ENCODE data around the gene P2RY8.
"Not testable (repeated sequence)": the region's sequence is repeated elsewhere in the genome, so short reads cannot be mapped to it uniquely, and the experiment has no call there.

P2RY8 gene

DNA sequence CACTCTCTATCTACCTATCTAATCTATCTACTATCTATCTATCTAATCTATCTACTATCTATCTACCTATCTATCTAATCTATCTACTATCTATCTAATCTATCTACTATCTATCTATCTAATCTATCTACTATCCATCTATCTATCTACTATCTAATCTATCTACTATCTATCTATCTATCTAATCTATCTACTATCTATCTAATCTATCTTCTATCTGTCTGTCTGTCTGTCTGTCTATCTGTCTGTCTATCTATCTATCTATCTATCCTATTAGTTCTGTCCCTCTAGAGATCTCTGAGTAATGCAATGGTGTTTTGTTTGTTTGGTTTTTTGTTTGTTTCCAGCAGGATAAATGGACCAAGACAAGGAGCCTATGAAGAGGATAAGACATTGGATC is 74.9 kb downstream of the P2RY8 start:
- DNase-seq, result no peak

DNA sequence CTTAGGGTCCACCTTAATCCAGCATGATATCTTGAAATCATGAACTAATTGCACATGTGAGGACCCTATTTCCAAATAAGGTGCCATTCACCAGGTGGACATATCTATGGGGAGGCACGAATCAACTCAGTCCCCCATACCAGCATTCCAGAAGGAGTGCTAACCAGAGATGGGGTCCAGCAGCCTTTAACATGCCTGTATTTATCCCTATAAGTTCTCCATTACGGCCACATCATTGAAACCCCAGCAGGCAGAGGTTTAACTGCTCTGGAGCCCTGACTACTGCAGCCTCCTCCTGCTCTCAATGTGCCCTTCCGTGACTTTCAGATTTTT is 81.1 kb downstream of the P2RY8 start:
- no peak for DNase-seq

DNA sequence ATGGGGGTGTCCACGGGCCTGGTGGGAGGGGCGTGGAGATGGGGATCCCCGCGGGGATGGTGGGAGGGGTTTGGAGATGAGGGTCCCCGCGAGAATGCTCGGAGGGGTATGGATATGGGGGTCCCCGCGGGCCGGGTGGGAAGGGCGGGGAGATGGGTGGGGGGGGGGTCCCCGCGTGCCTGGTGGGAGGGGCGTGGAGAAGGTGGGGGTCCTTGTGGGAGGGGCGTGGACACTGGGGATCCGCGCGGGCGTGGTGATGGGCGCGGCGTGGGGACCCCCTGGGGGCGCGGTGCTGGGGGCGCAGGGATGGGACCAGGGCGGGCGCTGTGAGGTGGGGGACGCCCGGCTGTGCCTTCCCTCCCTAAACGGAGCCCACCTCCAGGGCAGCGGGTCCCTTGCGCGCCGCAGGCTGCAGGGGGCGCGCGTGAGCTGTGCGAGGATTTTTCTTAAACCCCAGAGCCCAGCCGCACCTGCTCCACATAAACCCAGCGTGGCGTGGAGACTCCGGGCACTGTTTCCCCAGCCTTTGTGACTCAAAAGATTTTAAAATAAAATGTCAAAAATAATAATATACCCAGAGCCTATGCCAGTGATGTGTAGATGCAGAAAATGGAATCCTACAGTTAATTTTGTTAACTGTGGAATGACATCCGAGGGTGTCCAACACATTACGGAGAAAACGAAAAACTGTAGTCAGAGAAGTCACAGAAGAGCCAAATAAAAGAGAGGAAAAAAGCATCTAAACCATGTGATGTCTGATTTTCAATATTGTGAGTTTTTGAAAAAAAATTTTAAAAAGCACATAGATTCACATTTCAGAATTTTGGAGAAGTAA is 82.8 kb downstream of the P2RY8 start:
- DNase-seq, result no peak

DNA sequence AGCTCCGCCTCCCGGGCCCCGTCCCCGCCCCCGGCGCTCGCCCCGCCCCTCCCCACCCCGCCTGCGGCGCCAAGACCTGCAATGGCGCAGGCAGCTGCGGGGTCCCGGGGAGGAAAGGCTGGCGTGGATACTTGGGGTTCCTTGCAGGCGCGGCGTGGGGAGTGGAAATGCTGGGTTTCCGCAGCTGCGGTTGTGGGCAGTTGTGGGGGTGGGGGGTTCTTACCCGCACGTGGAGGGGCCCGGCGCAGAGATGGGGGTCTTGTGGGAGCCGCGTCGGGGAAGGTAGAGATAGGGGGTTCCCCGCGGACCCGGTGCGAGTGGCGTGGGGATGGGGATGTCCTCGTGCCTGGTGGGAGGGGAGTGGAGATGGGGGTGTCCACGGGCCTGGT is 83.6 kb downstream of the P2RY8 start:
- no peak for DNase-seq

DNA sequence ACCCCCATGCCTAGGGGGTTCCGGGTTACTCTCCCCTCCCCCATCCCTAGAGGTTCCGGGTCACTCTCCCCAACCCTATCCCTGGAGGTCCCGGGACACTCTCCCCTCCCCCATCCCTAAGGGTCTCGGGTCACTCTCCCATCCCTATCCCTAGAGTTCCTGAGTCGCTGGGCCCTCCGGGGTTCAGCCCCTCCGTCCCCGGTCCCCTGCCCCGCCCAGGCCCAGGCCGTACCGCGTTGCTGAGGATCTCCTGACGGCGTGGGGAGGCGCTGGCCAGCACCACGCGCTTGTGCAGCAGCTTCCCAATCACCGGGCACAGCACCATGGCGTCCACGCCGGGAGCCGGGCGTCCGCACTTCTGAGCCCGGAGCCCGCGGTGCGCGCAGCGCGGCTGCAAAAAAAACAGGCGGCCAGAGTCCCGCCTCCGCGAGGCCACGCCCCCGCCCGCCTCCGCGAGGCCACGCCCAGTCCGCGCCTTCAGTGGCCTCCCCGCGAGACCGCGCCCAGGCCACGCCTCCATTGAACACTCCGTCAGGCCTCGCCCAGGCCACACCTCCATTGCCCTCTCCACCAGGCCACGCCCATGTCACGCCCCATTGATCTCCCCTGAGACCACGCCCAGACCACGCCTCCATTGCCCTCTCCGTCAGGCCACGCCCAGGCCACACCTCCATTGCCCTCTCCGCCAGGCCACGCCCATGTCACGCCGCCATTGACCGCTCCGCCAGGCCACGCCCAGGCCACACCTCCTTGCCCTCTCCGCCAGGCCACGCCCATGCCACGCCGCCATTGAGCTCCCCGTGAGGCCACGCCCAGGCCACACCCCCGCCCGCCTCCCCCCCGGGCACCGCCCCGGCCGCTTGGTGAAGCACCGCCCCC is 84.2 kb downstream of the P2RY8 start, which contains the start of gene ASMTL:
ASMTL (minus strand) TSS at position 394 of the 879 bp plus-strand sequence; CDS start at position 325, 69 bp downstream.
- no peak for DNase-seq

DNA sequence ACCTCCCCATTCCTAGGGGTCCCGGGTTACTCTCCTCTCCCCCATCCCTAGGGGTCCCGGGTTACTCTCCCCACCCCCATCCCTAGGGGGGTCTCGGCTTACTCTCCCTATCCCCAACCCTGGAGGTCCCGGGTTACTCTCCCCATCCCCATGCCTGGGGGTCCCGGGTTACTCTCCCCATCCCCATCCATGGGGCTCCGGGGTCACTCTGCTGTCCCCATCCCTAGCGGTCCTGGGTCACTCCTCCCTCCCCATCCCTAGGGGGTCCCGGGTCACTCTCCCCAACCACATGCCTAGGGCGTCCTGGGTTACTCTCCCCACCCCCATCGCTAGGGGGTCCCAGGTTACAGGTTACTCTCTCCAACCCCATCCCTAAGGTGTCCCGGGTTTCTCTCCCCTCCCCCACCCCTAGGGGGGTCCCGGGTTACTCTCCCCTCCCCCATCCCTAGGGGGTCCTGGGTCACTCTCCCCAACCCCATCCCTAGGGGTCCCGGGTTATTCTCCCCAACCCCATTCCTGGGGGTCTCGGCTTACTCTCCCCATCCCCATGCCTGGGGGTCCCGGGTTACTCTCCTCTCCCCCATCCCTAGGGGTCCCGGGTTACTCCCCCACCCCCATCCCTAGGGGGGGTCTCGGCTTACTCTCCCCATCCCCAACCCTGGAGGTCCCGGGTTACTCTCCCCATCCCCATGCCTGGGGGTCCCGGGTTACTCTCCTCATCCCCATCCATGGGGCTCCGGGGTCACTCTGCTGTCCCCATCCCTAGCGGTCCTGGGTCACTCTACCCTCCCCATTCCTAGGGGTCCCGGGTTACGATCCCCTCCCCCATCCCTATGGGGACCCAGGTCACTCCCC is 85.1 kb downstream of the P2RY8 start:
- DNase-seq, result no peak

DNA sequence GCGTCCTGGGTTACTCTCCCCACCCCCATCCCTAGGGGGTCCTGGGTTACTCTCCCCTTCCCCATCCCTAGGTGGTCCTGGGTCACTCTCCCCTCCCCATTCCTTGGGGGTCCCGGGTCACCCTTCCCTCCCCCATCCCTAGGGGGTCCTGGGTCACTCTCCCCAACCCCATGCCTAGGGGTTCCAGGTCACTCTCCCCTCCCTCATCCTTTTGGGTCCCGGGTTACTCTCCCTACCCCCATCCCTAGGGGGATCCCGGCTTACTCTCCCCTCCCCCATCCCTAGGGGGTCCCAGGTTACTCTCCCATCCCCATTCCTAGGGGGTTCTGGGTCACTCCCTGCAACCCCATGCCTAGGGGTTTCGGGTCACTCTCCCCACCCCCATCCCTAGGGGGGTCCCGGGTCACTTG is 85.7 kb downstream of the P2RY8 start:
- DNase-seq, result no peak

DNA sequence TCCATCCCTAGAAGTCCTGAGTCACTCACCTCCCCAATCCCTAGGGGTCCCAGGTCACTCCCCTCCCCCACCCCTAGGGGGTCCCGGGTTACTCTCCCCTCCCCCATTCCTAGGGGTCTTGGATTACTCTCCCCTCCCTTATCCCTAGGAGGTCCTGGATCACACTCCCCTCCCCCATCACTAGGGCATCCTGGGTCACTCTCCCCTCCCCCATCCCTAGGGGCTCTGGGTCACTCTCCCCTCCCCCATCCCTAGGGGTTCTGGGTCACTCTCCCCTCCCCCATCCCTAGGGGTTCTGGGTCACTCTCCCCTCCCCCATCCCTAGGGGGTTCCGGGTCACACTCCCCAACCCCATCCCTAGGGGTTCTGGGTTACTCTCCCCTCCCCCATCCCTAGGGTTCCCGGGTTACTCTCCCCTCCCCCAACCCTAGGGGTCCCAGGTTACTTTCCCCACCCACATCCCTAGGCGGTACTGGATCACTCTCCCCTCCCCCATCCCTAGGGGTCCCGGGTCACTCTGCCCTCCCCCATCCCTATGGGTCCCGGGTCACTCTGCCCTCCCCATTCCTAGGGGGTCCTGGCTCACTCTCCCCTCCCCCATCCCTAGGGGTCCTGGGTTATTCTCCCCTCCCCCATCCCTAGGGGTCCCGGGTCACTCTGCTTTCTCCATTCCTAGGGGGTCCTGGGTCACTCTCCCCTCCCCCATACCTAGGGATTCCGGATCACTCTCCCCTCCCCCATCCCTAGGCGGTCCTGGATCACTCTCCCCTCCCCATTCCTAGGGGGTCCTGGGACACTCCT is 86.4 kb downstream of the P2RY8 start:
- no peak for DNase-seq

DNA sequence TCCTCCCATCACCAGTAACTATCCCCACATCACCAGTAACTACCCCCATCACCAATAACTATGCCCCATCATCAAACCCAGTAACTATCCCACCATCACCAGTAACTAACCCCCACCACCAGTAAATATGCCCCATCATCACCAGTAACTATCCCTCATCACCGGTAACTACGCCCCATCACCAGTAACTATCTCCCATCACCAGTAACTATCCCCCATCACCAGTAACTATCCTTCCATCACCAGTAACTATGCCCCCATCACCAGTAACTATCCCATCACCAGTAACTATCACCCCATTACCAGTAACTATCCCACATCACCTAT is 87.2 kb downstream of the P2RY8 start:
- DNase-seq, result no peak

DNA sequence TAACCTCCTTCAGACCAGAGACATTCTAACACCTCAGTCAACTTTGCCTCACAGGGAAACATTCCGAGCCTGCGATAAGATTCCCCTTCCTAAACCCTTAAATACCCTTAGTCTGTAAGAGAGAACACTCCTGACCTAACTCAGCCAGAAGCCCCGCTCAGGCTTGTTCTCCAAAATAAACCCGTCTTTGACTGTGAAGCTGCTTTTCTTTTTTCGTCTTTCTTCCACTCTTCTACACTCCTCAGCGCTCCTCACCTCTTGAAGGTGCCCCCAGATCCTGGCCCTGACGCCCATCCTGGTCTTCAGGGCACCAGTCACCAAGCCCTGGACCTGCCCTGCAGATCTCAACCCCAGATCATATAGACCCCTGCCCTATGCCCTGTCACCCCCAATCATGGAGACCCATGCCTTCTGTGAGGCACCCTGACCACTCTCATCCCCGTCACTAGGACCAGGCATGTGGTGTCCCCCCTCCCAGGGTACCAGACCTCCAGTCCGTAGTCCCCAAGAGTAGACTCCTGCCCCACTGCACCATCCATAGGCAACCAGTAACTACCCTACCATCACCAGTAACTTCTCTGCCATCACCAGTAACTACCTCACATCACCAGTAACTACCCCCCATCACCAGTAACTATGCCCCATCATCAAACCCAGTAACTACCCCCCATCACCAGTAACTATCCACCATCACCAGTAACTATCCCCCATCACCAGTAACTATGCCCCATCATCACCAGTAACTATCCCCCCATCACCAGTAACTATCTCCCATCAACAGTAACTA is 87.8 kb downstream of the P2RY8 start:
- no peak for DNase-seq

DNA sequence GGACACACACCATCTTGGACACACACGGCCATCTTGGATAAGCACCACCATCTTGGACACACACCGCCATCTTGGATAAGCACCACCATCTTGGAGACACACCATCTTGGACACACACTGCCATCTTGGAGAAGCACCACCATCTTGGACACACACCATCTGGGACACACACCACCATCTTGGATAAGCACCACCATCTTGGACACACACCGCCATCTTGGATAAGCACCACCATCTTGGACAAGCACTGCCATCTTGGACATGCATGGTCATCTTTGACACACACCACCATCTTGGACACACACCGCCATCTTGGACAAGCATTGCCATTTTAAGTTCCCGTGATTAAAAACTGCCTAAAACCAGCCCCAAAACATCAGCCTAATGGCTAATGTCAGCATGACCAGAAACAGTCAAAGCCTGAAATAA is 88.4 kb downstream of the P2RY8 start:
- not testable (repeated sequence) for DNase-seq

DNA sequence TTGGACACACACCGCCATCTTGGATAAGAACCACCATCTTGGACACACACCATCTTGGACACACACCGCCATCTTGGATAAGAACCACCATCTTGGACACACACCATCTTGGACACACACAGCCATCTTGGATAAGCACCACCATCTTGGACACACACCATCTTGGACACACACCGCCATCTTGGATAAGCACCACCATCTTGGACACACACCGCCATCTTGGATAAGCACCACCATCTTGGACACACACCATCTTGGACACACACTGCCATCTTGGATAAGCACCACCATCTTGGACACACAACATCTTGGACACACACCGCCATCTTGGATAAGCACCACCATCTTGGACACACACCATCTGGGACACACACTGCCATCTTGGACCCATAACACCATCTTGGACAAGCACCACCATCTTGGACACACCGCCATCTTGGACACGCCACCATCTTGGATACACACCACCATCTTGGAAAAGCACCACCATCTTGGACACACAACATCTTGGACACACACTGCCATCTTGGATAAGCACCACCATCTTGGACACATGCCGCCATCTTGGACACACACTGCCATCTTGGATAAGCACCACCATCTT is 88.9 kb downstream of the P2RY8 start:
- not testable (repeated sequence) for DNase-seq

DNA sequence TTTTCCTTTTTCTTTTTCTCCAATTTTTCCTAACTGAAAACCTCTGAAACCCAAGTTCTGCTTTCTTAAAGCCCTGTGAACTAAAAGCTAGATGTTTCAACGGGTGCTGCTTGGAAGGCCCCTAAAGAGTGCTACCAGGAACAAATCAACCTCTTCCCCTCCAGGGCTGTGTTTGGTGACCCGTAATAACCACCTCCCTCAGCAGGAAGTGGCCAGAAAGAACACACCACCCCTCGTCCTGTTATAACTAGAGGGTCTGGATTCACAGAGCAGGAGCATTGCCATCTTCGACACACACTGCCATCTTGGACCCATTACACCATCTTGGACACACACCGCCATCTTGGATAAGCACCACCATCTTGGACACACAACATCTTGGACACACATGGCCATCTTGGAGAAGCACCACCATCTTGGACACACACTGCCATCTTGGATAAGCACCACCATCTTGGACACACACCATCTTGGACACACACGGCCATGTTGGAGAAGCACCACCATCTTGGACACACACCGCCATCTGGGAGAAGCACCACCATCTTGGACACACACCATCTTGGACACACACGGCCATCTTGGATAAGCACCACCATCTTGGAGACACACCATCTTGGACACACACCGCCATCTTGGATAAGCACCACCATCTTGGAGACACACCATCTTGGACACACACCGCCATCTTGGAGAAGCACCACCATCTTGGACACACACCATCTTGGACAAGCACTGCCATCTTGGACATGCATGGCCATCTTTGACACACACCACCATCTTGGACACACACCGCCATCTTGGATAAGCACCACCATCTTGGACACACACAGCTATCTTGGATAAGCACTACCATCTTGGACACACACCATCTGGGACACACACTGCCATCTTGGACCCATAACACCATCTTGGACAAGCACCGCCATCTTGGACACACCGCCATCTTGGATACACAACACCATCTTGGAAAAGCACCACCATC is 89.7 kb downstream of the P2RY8 start:
- not testable (repeated sequence) for DNase-seq

DNA sequence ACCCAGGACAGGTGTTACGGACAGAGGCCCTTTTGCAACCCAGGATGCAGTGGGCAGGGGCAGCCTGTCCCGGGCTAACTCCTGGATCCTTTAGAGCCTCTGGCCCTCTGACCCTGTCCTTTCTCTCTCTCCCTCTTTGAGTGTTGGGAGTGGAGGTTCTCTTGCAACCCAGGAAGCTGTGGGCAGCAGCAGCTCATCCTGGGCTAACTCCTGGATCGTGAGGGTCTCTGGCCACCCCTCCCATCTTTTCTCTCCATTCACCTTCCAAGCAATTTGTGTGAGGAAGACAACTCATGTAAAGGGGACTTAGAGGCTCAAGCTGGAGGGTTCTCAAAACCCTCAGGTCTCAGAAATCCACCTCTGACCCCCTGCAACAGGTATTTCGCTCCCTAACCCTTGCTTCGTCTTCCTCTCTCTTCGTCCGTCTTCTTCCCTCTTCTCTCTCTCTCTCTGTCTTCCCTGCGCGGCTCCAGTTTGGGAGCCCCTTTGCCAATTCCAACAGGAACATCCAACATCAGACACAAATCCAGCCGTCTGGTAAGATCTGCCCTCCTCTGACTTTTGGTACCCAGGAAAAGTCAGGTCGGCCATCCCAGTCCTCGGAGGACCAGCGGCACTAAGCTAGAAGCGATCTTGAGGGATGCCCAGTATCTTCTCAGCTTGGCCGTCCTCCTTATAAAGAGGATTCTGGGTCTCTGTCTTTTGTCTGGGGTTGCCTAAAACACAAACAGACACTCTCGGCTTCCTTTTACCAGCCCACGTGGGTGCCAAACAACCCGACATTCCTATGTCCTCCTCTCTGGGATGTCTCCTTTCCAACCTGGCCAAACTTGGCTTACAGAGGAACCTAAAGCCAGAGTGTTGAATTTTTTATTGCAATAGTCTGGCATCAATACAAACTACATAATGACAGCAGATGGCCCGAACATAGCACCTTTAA is 92.2 kb downstream of the P2RY8 start:
- no peak for DNase-seq

DNA sequence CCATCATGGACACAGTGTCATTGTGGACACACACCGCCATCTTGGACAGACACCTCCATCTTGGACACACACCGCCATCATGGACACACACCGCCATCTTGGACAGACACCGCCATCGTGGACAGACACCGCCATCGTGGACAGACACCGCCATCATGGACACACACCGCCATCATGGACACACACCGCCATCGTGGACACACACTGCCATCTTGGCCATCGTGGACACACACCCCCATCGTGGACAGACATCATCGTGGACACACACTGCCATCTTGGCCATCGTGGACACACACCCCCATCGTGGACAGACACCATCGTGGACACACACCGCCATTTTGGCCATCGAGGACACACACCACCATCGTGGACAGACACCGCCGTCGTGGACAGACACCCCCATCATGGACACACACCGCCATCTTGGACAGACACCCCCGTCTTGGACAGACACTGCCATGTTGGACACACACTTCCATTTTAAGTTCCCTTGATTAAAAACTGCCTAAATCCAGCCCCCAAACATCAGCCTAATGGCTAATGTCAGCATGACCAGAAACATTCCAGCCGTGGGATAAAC is 93.4 kb downstream of the P2RY8 start:
- DNase-seq, result no peak

DNA sequence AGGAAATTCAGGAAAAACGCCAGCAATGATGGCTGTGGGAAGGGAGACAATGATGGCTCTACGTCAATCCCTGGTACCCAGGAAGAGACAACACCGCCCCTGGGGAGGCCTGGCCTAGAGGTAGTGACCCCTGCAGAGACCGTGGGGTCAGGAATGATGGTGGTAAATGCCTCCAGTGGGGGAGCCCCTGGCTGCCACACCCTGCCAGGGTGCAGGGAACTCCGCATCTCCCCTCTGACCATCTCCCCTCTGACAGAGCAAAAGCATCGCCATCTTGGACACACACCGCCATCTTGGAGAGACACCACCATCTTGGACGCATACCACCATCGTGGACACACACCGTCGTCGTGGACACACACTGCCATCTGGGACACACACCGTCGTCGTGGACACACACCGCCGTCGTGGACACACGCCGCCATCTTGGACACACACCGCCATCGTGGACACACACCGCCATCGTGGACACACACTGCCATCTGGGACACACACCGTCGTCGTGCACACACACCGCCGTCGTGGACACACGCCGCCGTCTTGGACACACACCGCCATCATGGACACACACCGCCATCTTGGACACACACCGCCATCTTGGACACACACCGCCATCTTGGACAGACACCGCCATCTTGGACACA is 94.1 kb downstream of the P2RY8 start:
- no peak for DNase-seq

DNA sequence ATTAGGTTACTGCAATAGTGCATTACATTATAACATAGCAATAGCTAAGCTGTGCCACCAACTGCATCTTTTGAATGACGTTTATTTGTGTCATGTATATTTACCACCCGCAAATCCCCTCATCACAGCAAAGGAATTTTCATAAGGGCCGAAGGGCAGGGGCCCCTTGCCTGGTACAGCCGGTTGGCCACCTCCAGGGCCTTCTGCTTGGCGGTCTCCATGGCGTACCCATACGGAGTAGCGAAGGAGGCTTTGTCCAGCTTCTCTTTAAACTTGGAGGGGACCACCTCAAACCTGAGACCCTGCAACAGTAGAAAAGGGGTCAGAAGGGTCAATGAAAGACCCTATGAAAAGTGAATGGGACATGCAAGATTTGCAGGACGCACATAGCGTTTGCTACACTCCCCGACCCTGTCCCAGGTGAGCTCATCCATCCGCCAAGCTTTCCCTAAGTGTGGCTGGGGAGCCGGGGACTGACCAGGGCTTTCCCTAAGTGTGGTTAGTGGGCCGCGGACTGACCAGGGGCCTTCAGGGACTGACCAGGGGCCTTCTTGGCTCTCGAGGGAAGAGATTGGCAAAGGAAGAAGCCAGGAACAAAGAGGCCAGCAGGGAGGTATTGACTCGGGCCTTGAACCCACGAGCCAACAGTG is 94.8 kb downstream of the P2RY8 start:
- no peak for DNase-seq

Measured in NCI-H2171 treated with DMSO at 0.1 percent for 48 hours (cell line).